GM12874 (cell line): ENCODE results near the gene PTPRN2.

Source experiments
- CTCF ChIP-seq: IDR thresholded peaks from 2 replicates; pipeline ENCODE4 v1.5.1; 2011; ENCODE audit warnings: low read depth, mild to moderate bottlenecking, control low read depth, low read length, moderate library complexity; ENCODE audit not compliant: insufficient read depth

PTPRN2 gene

GRCh38 chr7:158252081-158252836, 335.4 kb downstream of the PTPRN2 start:
- no peak for TF ChIP-seq CTCF

- no peak for TF ChIP-seq CTCF
Observed at GRCh38 chr7:158251061-158251965, 336.3 kb downstream of the PTPRN2 start.

- TF ChIP-seq CTCF = no peak
Observed at GRCh38 chr7:158249692-158250091, 337.9 kb downstream of the PTPRN2 start.

GRCh38 chr7:158248816-158249215, 338.8 kb downstream of the PTPRN2 start:
- TF ChIP-seq CTCF = no peak

- no peak for TF ChIP-seq CTCF
Observed at GRCh38 chr7:158247758-158248487, 339.7 kb downstream of the PTPRN2 start.

- no peak for TF ChIP-seq CTCF
Observed at GRCh38 chr7:158246960-158247673, 340.5 kb downstream of the PTPRN2 start.
